Peyer's patch (tissue), 4 donors: ENCODE results near the gene SELENOP. TPM values are rescaled to one million over a fixed set of nuclear protein-coding genes. Genes with fewer than 3 reads are reported as not detected.
A peak's percentile ranks its signal among the peaks of the same experiment; 100 is the strongest.

Experiments used
- DNase-seq, 3 donors: peaks; one replicate each; pipeline ENCODE4 v3.0.0-alpha.2; 2017 to 2019
- H3K27ac ChIP-seq, 4 donors: fragments of 200-600 bp; sonication (generic); one replicate each; pipeline ENCODE4 v1.5.1; 2016 to 2019
- H3K27me3 ChIP-seq, 2 donors: fragments of 200-600 bp; sonication (generic); one replicate each; pipeline ENCODE4 v1.5.1; 2019
- H3K36me3 ChIP-seq, 3 donors: fragments of 200-600 bp; sonication (generic); one replicate each; pipeline ENCODE4 v1.5.1; 2016 to 2019
- H3K4me1 ChIP-seq, 4 donors: fragments of 200-600 bp; sonication (generic); one replicate each; pipeline ENCODE4 v1.5.1; 2016 to 2019
- H3K4me3 ChIP-seq, 4 donors: fragments of 200-600 bp; sonication (generic); 1 replicate in 3 of 4; 2 replicates in 1 of 4; pipeline ENCODE4 v1.5.1; 2016 to 2019; ENCODE audit warnings: mild to moderate bottlenecking in 1 of 4
- H3K9me3 ChIP-seq, 4 donors: fragments of 200-600 bp; sonication (generic); one replicate each; pipeline ENCODE4 v1.5.1; 2016 to 2019; ENCODE audit warnings: mild to moderate bottlenecking in 1 of 4
- CTCF ChIP-seq, 6 experiments: fragments of 450-650 bp in 4 of 6; fragments of 200-600 bp in 2 of 6; sonication (generic) in 1 of 6; IDR thresholded peaks; one replicate each; pipeline ENCODE4 v1.5.1; 2017 to 2019; ENCODE audit warnings: antibody characterized with exemption in 6 of 6, mild to moderate bottlenecking in 3 of 6, moderate library complexity in 1 of 6
- POLR2A ChIP-seq, 2 donors: fragments of 450-650 bp; IDR thresholded peaks; one replicate each; pipeline ENCODE4 v1.5.1; 2017; ENCODE audit warnings: antibody characterized with exemption in 2 of 2, mild to moderate bottlenecking in 2 of 2, moderate library complexity in 2 of 2
- total RNA-seq, 4 donors: library from RNA; depleted of rRNA; stranded (reverse); fragments of >200 nt; gene quantifications; one replicate each; pipeline ENCODE4 v1.1.0, GENCODE V29; 2016

The SELENOP gene
- 1,000 to 10,000 TPM in 3 of 4 donors, 100 to 1,000 TPM in 1; 404 to 5,297 (median 1,595) TPM for total RNA-seq

- no peak for TF ChIP-seq CTCF (IDR thresholded peaks at IDR 0.05)
- peak; percentile 97 for TF ChIP-seq POLR2A (IDR thresholded peaks at IDR 0.05)
- peaks cover 0 to 13% (median 0%) of the 10 kb centered on the region in 3 donors for H3K36me3 ChIP-seq
- peaks cover 0 to 7% (median 0%) of the 10 kb centered on the region in 4 donors for H3K4me1 ChIP-seq
Observed at GRCh38 chr5:42811591-42812446, at the start of gene SELENOP. TSS of gene SELENOP (minus strand) at chr5:42811892. CDS start at chr5:42808353, 3,539 bp downstream.

GRCh38 chr5:42858687-42859086 is 47.0 kb upstream of the SELENOP start:
- TF ChIP-seq POLR2A (IDR thresholded peaks at IDR 0.05) = no peak
- TF ChIP-seq CTCF (IDR thresholded peaks at IDR 0.05) = no peak
- H3K27ac ChIP-seq = peak overlapping the region in 1 of 4 donors; percentile 2
- H3K4me3 ChIP-seq = no peak overlapping the region
- no peaks in the 10 kb centered on the region for H3K27me3 ChIP-seq
- H3K36me3 ChIP-seq = no peaks in the 10 kb centered on the region
- DNase-seq = no peak
- no peaks in the 10 kb centered on the region for H3K9me3 ChIP-seq
- H3K4me1 ChIP-seq = peaks cover 0 to 16% (median 0%) of the 10 kb centered on the region in 4 donors

More at GRCh38 chr5:42811591-42812446, at the start of gene SELENOP:
- H3K4me3 ChIP-seq = peak within 1 kb of the TSS; percentile 7 to 66 (median 51)
- H3K9me3 ChIP-seq = no peaks in the 10 kb centered on the region
- peak within 1 kb of the TSS; percentile 32 to 80 (median 72) for H3K27ac ChIP-seq
- no peaks in the 10 kb centered on the region for H3K27me3 ChIP-seq
- DNase-seq = peak in 1 of 3 donors; percentile 81

GRCh38 chr5:42858031-42858643 is 46.4 kb upstream of the SELENOP start:
- H3K36me3 ChIP-seq = no peaks in the 10 kb centered on the region
- H3K27me3 ChIP-seq = no peaks in the 10 kb centered on the region
- no peak overlapping the region for H3K4me3 ChIP-seq
- DNase-seq = no peak
- peak overlapping the region in 2 of 4 donors; percentile 2 to 25 for H3K27ac ChIP-seq
- H3K9me3 ChIP-seq = no peaks in the 10 kb centered on the region
- peaks cover 0 to 16% (median 0%) of the 10 kb centered on the region in 4 donors for H3K4me1 ChIP-seq
- no peak for TF ChIP-seq POLR2A (IDR thresholded peaks at IDR 0.05)
- no peak for TF ChIP-seq CTCF (IDR thresholded peaks at IDR 0.05)

GRCh38 chr5:42855811-42856210 is 44.1 kb upstream of the SELENOP start:
- TF ChIP-seq POLR2A (IDR thresholded peaks at IDR 0.05) = no peak
- no peak for TF ChIP-seq CTCF (IDR thresholded peaks at IDR 0.05)
- no peak for DNase-seq
- Histone ChIP-seq H3K4me3 (no peak overlapping the region), H3K9me3 (no peaks in the 10 kb centered on the region), H3K36me3 (no peaks in the 10 kb centered on the region), H3K27ac (peak overlapping the region in 2 of 4 donors; percentile 17 to 61), H3K27me3 (no peaks in the 10 kb centered on the region), H3K4me1 (peaks cover 0 to 16% (median 0%) of the 10 kb centered on the region in 4 donors)

- no peak for DNase-seq
- peaks cover 0 to 16% (median 0%) of the 10 kb centered on the region in 4 donors for H3K4me1 ChIP-seq
- no peaks in the 10 kb centered on the region for H3K27me3 ChIP-seq
- TF ChIP-seq POLR2A (IDR thresholded peaks at IDR 0.05) (peak in 1 of 2 donors; percentile 18), CTCF (IDR thresholded peaks at IDR 0.05) (no peak)
- H3K4me3 ChIP-seq = no peak overlapping the region
- H3K9me3 ChIP-seq = no peaks in the 10 kb centered on the region
- H3K36me3 ChIP-seq = no peaks in the 10 kb centered on the region
- H3K27ac ChIP-seq = peak overlapping the region in 2 of 4 donors; percentile 17 to 61
Observed at GRCh38 chr5:42855386-42855785, 43.7 kb upstream of the SELENOP start.
